IPS-20b (cell line): ENCODE measurements around the gene ZNF503.

Experiments used
- H3K27ac ChIP-seq: one replicate; pipeline ENCODE4 v1.5.1; 2013; ENCODE audit warnings: low read length
- H3K27me3 ChIP-seq: 2 replicates; pipeline ENCODE4 v1.6.1; 2013; ENCODE audit warnings: mild to moderate bottlenecking, low read length, inconsistent platforms; ENCODE audit not compliant: insufficient read depth
- H3K36me3 ChIP-seq: 2 replicates; pipeline ENCODE4 v1.6.1; 2013; ENCODE audit warnings: low read depth, mild to moderate bottlenecking, inconsistent platforms, low read length, moderate library complexity; ENCODE audit not compliant: insufficient read depth
- H3K4me1 ChIP-seq: 2 replicates; pipeline ENCODE4 v1.6.1; 2013; ENCODE audit warnings: mild to moderate bottlenecking, control low read depth, inconsistent platforms, low read length, moderate library complexity; ENCODE audit not compliant: insufficient read depth
- H3K4me3 ChIP-seq: 2 replicates; pipeline ENCODE4 v1.5.1; 2013; ENCODE audit warnings: mild to moderate bottlenecking, low read length, inconsistent platforms
- H3K9ac ChIP-seq: 2 replicates; pipeline ENCODE4 v1.6.1; 2013; ENCODE audit warnings: low read depth, mild to moderate bottlenecking, inconsistent platforms, low read length, moderate library complexity
- H3K9me3 ChIP-seq: 2 replicates; pipeline ENCODE4 v1.6.1; 2013; ENCODE audit warnings: mild to moderate bottlenecking, low read depth, low read length, inconsistent platforms; ENCODE audit not compliant: insufficient read depth

The ZNF503 gene

DNA sequence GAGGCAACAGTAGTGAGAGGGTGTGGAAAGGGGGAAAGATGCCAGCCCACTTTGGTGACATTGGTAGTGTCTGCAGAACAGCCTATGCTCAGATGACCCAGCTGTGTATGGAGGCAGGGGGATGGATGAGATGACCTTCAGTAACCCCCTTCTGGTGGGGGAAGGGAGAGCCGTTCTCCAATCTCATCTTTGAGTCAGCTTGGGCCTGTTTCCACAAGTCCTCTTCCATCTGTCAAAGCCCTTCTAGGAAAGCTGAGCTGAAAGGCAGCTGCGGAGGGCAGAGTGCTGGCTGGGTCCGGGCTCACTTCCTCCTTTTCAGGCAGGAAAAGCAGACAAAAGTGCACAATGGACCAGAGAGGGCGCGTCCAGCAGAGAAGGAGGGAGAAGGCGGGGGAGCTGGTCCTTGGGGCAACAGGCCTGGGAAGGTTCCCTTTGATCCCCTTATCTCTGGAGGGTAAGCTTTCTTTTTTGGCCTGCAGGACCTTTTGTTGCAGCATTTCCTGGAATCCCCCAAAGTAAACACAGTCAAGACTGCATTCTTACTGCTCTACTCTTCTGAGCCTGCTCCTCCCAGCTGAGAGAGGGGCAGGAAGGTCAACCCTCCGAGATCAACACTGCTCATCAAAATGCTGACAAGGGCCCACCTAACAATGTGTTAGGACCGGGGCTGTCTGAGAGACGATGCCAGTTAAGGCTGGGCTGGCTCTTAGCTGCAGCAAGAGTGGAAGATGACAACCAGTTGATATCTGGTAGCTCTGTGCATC is 28.6 kb upstream of the ZNF503 start:
- Histone ChIP-seq H3K9me3 (no peaks in the 10 kb centered on the region), H3K36me3 (no peaks in the 10 kb centered on the region), H3K4me3 (peak overlapping the region; percentile 24; the same call in 1 of the 2 replicates), H3K27ac (no peak overlapping the region), H3K4me1 (peaks cover 12% of the 10 kb centered on the region), H3K27me3 (peaks cover 99% of the 10 kb centered on the region), H3K9ac (no peak overlapping the region)

DNA sequence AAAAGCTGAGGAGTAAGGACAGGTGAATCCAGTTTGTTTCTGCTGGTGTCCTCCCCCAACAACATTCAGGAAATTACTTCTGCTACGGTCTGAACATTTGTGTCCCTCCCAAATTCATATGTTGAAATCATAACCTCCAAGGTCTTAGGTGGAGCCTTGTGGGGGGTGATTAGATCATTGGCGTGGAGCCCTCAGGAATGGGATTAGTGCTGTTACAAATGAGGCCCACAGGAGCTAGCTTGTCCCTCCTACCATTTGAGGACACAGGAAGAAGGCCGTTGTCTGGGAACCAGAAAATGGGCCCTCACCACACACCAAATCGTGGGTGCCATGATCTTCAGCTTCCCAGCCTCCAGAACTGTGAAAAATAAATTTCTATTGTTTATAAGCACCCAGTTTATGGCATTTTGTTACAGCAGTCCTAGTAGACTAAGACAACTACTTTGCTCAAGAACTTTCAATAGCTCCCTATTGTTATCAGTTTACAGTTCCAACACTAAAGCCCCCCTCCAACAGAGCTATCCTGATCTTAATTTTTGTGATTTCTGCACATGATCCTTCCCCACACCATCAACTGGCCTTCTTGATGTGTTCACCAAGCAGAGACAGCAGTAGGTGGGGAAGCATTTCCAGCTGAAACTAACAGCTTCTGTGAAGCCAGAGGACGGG is 27.7 kb upstream of the ZNF503 start:
- Histone ChIP-seq H3K9ac (no peak overlapping the region), H3K4me1 (peaks cover 12% of the 10 kb centered on the region), H3K9me3 (no peaks in the 10 kb centered on the region), H3K4me3 (no peak overlapping the region), H3K27ac (no peak overlapping the region), H3K27me3 (peaks cover 99% of the 10 kb centered on the region), H3K36me3 (no peaks in the 10 kb centered on the region)

DNA sequence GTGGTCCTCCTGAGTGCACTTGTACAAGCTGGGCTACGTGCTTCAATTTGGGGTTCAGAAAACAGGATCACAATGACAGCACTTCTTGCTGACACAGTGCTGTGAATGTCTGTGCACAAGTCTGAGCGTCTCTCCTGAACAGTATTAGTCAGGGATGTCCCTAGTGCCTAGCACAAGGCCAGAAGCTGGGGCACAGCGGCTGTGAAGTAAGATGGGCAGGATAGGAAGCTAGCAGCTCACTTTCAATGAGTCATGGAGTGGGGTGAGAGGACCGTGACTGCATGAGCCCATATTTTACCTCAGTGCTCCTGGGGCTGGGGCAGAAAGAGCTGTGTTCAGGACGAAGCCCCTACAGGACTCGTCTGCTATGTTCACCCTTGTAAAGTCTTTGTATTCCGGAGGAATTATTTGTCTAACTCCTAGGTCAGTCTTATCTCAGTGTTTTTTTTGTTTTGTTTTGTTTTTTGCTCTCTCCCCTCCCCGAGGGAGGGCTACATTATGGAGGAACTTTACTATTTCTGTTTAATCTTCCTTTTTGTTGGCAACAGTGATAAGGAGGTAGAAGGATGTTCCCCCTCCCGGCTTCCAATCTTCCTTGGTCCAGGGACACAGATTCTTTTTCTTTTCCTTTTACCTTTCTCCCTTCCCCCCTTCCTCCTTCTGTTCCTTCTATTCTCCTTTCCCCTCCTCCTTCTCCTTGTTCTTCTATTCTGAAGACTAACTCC is 27.0 kb upstream of the ZNF503 start:
- no peaks in the 10 kb centered on the region for H3K36me3 ChIP-seq
- no peaks in the 10 kb centered on the region for H3K9me3 ChIP-seq
- H3K27me3 ChIP-seq: peaks cover 99% of the 10 kb centered on the region
- H3K4me1 ChIP-seq: peaks cover 12% of the 10 kb centered on the region
- H3K27ac ChIP-seq: no peak overlapping the region
- H3K9ac ChIP-seq: no peak overlapping the region
- no peak overlapping the region for H3K4me3 ChIP-seq

DNA sequence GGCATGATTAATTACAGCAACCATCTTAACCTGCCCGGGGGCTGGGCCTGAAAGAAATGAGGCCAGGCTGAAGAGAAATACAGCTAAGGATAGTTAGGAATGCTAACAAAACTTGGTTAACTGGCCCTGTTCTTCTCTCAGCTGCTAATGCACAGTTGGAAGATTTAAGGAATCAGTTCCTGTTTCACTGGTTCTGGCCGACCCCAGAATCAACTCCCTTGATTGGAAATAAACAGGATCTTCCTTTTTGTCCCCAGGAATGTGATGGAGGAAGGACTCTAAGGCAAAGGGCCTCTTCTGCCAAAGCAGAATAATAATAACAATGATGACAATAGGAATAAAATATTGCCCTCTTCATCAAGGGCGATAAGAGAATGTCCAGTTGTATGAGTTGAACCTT is 26.4 kb upstream of the ZNF503 start:
- Histone ChIP-seq H3K27ac (no peak overlapping the region), H3K4me1 (peaks cover 12% of the 10 kb centered on the region), H3K4me3 (no peak overlapping the region), H3K9ac (no peak overlapping the region), H3K36me3 (no peaks in the 10 kb centered on the region), H3K9me3 (no peaks in the 10 kb centered on the region), H3K27me3 (peaks cover 99% of the 10 kb centered on the region)

DNA sequence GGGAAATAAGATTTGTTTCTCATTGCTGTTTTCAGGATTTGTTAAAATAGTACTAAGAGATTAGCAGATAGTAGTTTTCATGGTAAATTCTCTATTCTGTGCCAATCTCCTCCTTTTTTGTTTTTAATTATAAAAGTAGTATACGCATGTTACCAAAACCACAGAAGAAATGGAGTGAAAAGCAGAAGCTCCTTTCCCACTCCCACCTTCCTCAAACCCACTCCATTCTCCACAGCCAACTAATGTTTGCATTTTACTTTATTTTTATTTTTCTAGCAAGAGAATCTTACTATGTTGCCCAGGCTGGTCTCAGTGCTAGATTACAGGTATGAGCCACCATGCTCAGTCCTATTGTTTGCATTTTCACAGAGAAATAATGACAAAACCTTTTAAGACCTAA is 25.3 kb upstream of the ZNF503 start:
- Histone ChIP-seq H3K4me3 (no peak overlapping the region), H3K27me3 (peaks cover 95% of the 10 kb centered on the region), H3K9me3 (no peaks in the 10 kb centered on the region), H3K27ac (no peak overlapping the region), H3K36me3 (no peaks in the 10 kb centered on the region), H3K9ac (no peak overlapping the region), H3K4me1 (peaks cover 12% of the 10 kb centered on the region)

DNA sequence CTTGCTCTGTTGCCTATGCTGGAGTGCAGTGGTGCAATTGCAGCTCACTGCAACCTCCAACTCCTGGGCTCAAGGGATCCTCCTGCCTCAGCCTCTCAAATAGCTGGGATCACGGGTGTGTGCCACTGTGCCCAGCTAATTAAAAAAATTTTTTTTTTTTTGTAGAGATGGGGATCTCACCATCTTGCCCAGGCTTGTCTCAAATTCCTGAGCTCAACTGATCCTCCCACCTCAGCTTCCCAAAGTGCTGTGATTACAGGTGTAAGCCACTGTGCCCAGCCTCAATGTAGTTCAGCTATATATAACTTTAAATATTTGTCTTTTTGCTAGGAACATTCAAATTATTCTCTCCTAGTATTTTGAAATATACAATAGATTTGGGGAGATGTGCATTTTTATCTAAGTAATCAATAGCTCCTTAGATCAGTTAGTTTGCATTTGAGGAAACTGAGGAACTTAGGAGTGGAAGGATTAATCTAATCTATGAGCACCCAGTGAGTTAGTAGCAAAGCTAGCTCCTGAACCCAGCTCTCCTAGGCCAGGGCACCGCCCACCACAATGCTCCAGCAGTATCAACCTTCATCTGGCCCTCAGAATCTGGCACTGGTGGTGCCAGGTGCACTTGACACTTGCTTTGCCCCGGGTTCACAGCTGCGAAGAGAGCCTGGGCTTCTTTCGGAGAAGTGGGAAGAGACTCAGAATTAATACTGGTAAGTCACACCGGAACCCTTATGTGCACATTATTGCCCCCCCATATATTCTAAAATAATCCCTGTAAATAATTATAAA is 23.9 kb upstream of the ZNF503 start:
- H3K27ac ChIP-seq: no peak overlapping the region
- no peak overlapping the region for H3K4me3 ChIP-seq
- no peaks in the 10 kb centered on the region for H3K36me3 ChIP-seq
- no peaks in the 10 kb centered on the region for H3K9me3 ChIP-seq
- no peak overlapping the region for H3K9ac ChIP-seq
- peaks cover 7% of the 10 kb centered on the region for H3K4me1 ChIP-seq
- H3K27me3 ChIP-seq: peaks cover 95% of the 10 kb centered on the region

DNA sequence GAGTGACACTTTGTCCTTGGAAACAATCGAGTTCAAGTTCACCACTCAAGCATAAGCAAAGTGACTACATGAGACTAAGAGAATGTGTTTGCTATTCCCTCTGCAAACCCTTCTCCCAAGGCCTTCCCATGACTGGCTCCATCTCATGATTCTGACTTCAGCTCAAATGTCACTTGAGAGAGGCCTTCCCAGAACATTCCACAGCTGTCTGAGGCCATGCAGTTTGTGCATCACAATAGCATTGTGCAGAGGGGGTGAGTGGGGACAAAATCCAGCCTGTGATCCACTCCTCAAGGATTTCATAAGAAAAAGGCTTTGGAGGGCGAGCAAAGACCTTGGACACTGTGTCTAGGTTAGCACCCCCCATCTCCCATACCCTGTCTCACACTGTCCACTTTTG is 23.0 kb upstream of the ZNF503 start:
- Histone ChIP-seq H3K27me3 (peaks cover 95% of the 10 kb centered on the region), H3K36me3 (no peaks in the 10 kb centered on the region), H3K27ac (no peak overlapping the region)

DNA sequence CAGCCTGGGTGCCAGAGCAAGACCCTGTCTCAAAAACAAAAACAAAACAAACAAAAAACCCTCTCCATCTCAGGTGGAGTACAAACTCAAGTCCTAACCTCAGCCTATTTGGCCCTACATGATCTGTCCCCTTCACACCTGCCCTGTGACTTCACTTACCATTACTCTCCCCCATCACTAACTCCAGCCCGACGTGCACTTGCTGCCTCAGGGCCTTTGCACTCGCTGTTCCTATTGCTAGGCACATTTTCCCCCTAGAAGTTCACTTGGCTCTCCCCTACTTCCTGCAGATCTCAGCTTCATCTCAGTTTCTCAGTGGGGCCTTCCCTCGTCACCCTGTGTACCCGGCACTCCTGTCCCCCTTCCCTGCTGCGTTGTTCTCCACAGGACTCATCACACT is 21.3 kb upstream of the ZNF503 start:
- Histone ChIP-seq H3K9me3 (no peaks in the 10 kb centered on the region), H3K4me1 (peaks cover 3% of the 10 kb centered on the region), H3K4me3 (no peak overlapping the region), H3K36me3 (no peaks in the 10 kb centered on the region), H3K9ac (no peak overlapping the region), H3K27me3 (peaks cover 95% of the 10 kb centered on the region), H3K27ac (no peak overlapping the region)

More for the DNA sequence above, 23.0 kb upstream of the ZNF503 start:
- Histone ChIP-seq H3K4me1 (peaks cover under 1% of the 10 kb centered on the region; the same call in 1 of the 2 replicates), H3K9ac (no peak overlapping the region), H3K4me3 (no peak overlapping the region), H3K9me3 (no peaks in the 10 kb centered on the region)

DNA sequence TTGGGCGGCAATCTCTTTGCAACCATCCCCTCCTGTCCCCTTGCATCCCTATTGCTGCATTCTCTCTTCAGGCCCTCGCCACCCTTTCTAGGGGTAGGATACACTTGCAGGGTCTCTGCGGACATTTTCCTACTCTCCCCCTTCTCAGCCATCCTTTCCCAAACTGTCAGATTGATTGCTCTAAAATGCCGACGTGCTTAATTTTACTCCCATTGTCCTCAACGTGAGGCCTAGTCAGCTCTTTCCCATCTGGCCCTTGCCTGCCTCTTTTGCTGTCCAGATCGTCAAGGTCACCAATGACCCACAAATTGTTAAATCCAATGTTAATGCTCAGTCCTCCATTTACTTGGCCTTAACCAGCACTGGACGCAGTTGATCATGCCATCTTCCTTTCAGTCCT is 17.1 kb upstream of the ZNF503 start:
- H3K9ac ChIP-seq: no peak overlapping the region
- no peaks in the 10 kb centered on the region for H3K9me3 ChIP-seq
- H3K27ac ChIP-seq: no peak overlapping the region
- H3K36me3 ChIP-seq: no peaks in the 10 kb centered on the region
- H3K4me1 ChIP-seq: peaks cover 11% of the 10 kb centered on the region
- no peak overlapping the region for H3K4me3 ChIP-seq
- peaks cover 96% of the 10 kb centered on the region for H3K27me3 ChIP-seq

DNA sequence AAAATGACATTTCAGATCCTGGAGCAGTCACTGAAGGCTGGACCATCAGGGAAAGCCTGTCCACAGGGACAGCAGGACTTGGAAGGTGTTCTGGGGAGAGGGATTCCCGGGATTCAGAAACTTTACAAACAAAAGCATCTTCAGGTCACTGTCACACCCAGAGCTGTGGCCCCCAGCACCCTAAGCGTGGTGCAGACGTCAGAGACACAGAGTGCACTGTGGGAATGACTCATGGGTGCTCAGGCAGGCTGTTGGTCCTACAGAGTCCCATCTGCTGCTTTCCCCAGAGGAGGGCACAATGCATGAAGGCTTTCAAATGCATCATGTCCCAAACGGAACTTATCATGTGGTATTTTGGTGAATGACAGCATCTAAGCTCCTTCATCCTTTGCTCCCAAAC is 16.7 kb upstream of the ZNF503 start:
- no peak overlapping the region for H3K9ac ChIP-seq
- H3K4me1 ChIP-seq: peaks cover 11% of the 10 kb centered on the region
- no peak overlapping the region for H3K27ac ChIP-seq
- H3K27me3 ChIP-seq: peaks cover 96% of the 10 kb centered on the region
- no peaks in the 10 kb centered on the region for H3K36me3 ChIP-seq
- H3K9me3 ChIP-seq: no peaks in the 10 kb centered on the region
- no peak overlapping the region for H3K4me3 ChIP-seq

DNA sequence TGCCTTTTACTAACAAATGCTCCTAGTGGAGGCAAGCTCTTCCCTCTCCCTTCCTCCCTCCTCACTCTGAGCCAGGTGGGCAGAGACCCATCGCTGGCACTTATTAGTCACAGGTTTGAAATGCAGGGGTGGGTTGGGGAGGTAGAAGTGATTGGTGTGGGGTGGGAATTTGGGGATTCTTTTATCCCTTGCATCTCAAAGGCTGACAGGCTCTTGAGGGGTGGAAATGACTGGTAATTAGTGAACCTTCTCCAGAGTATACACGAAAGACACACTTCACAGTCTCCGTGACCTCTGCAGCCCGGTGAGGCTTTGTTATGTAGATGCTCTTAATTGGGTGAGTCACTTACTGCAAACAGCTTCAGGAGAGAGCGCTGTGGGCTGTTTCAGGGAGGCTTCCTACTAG is 16.0 kb upstream of the ZNF503 start:
- Histone ChIP-seq H3K36me3 (no peaks in the 10 kb centered on the region), H3K27ac (no peak overlapping the region), H3K27me3 (peaks cover 96% of the 10 kb centered on the region), H3K9ac (no peak overlapping the region), H3K9me3 (no peaks in the 10 kb centered on the region), H3K4me3 (no peak overlapping the region), H3K4me1 (peaks cover 11% of the 10 kb centered on the region)
